GM18498 (cell line): ENCODE data around the gene FHOD3.
"Not testable (repeated sequence)": the region's sequence is repeated elsewhere in the genome, so short reads cannot be mapped to it uniquely, and the experiment has no call there.

Experiments
- ATAC-seq: cut with Tn5 transposase; IDR thresholded peaks from one replicate; pipeline ENCODE4 v1.9.1; 2021; ENCODE audit warnings: mild to moderate bottlenecking, moderate library complexity; ENCODE audit not compliant: unreplicated experiment

The FHOD3 gene

DNA sequence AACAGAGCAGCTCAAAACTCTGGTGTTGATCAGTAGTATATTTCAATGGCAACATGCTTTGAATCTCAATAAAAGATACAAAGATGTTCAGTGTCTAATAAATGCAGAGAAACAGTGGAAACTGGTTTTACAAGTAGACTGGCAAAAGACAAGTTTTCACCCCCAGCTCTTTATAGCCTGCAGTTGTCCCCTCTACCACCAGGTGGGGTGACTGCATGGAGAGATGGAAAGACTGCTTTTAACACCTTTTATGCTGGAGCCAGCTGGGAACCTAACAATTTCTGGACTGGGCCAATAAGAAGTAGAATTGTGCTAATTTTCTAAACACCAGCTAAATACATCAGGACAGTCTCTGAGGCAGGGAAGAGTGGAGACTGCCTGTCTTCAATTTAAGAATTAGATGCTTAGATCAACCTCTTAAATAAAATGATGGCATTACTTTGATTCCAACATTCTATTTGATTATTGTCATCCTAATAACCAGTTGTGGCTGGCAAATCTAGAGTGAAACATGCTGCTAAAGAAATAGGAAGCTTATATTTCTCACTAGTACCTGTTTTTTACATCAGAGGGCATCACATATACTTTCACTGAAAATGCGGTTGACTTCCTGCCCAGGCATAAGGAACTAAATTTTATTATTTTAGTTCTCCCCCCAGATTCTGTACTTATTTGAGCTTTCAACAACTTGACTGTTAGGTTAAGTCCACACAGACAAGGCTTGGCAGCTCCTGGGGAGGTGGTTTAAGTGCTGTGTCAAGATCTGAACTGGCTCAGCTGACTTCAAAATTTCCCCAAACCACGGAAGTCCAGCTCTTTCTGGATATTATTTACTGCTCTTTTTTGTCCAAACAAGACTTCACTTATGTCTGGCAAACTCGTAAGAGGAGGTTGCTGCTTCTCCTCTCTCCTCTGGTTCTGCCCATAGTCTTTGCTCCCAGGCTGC, 390.8 kb downstream of the FHOD3 start:
- no peak for ATAC-seq

- ATAC-seq, result no peak
Observed at GRCh38 chr18:36692371-36692770, 394.9 kb downstream of the FHOD3 start.

DNA sequence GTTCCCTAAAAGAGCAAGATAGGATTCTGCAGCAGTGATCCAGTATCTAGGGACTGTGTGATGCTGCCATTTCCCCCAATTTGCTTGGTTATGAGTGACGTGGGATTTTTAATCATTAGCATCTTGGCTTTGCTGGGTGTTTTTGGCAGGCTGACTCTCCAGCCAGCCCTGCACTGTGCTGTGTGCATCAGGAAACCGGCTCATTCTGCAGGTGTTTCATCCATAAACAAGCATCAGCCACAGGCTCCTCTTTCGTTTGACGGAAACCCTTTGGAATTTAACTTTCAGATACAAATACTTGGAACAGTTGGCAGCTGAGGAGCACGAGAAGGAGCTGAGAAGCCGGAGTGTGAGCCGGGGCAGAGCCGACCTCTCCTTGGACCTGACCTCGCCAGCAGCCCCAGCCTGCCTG, 395.4 kb downstream of the FHOD3 start:
- no peak for ATAC-seq

DNA sequence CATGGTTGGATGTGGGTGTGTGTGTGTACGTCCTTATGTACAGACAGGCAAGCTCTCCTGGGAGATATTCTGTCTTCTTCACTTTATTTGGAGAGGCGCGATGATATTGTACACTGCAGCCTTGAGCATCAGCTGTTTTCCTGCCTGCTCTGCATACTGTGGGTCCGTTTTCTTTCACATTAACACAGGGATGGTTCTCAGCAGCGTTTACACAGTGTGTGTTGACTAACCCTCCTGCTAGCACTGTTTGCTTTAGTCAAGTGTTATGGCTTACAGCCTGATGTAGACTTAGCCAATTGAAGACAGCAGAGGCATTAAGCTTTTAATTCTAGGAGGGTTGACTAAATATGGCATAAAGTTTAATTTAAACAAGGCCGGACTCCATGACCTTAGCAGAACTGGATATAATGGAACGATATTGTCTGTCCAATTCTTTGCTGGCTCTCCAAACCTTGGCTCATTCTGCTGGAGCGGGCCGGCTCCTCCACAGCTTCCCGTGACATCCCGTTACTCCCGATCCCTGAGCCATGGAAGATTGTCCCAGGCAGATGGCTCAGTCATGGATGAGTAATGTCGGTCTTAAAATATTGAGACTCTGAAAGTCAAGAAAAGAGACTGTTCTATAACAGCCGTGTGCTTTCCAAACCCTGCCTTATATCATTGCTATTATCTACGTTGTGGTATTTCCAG, 396.6 kb downstream of the FHOD3 start:
- no peak for ATAC-seq

- ATAC-seq, result no peak
Observed at GRCh38 chr18:36695806-36696205, 398.3 kb downstream of the FHOD3 start.

GRCh38 chr18:36697905-36698304, 400.4 kb downstream of the FHOD3 start:
- ATAC-seq, result no peak

DNA sequence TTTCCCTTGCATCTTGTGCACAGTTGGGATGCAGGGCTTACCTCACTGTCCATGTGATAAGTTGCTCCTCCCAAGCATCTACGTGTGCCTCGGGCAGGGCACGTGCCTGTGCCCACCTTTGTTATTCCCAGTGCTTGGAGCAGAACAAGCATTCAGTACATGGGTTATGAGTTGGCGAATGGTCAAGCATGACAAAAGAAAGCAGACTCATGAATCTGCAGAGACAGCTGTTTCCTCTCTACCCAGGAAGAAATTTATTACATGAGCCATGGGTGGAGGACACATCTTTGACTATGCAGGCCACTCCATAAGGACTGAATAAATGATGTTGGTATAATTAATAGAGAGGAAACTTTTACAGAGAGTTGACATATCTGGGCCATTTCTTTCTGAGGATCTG, 403.4 kb downstream of the FHOD3 start:
- ATAC-seq, result no peak

DNA sequence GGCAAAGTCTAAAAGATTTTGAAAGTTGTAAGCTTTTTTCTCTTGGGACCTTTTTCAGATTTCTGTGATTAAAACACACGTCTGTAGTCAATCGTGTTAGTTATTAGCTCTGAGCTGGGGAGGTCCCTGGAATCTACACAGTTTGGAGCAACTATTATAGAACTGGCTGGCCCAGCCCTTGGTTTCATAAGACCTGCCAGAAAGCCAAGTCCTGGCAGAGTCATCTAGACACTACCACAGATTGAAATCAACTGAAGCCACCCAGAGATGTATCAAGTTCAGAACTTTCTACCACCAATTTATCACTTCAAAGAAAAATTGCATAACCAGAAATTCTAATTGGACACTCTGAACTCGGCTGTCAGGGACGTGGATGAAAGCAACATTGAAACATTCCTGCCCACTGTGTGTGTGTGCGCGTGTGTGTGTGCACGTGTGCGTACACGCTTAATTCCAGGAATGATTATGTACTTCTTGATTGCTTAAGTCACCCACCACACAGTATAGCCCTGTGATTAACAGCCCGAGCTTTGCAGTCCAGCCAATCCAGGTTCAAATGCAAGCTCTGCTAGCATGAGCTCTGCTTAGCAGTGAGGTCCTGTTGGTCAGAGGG, 405.0 kb downstream of the FHOD3 start:
- no peak for ATAC-seq

GRCh38 chr18:36704156-36704555, 406.6 kb downstream of the FHOD3 start:
- no peak for ATAC-seq

- no peak for ATAC-seq
Observed at GRCh38 chr18:36706134-36706881, 408.8 kb downstream of the FHOD3 start.

GRCh38 chr18:36708366-36708765, 410.9 kb downstream of the FHOD3 start:
- no peak for ATAC-seq

DNA sequence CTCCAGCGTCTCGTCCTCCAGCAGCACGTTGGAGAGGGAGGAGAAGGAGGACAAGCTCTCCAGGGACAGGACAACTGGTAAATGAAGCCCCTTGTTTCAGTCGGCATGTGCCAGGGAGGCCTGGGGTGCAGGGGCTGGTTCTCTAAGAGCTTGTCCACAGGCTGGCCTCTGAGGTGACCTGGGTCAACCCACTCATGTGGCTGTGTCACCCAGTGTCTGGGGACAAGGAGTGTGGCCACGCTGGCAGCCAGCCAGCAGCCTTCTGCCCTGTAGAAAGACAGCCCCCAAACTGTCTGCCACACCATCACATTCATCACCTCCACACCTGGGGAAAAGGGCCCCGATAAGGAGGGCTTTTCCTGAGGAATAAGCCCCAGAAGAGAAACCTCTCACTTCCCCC, 411.8 kb downstream of the FHOD3 start:
- ATAC-seq, result no peak

DNA sequence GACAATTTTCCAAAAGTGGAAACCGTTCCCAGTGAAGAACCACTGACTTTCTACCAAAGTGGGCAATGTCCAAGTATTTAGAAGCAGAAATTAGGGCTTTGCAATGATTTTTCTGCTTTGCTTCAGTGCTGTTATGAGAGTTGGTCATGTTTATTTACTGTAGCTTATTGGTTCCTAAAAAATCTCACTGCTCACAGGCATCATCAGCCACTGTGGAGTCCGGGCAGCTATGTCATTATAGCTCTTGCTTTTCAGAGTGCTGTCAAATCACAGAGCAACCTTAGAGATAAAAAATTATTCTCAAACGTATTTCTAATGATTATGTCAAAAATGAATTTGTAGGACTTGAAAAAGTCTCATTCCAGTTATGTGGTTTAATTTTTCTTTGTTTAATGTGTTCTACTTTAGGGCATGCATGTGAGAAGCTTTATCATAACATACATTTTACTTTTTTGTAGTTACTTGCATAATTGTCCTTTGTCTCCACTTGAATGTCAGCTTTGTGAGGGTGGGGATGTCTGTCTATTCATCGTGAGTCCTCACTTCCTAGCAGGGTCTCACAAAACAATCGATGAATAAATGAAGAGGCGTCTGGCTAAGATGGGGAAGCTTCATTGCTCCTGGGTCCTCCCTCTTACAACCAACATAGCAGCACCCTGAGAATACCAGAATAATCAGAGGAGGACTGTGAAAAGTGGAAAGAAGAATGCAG, 413.7 kb downstream of the FHOD3 start:
- ATAC-seq, result no peak

GRCh38 chr18:36711813-36712444, 414.4 kb downstream of the FHOD3 start:
- ATAC-seq, result no peak

- no peak for ATAC-seq
Observed at GRCh38 chr18:36714476-36714875, 417.0 kb downstream of the FHOD3 start.

DNA sequence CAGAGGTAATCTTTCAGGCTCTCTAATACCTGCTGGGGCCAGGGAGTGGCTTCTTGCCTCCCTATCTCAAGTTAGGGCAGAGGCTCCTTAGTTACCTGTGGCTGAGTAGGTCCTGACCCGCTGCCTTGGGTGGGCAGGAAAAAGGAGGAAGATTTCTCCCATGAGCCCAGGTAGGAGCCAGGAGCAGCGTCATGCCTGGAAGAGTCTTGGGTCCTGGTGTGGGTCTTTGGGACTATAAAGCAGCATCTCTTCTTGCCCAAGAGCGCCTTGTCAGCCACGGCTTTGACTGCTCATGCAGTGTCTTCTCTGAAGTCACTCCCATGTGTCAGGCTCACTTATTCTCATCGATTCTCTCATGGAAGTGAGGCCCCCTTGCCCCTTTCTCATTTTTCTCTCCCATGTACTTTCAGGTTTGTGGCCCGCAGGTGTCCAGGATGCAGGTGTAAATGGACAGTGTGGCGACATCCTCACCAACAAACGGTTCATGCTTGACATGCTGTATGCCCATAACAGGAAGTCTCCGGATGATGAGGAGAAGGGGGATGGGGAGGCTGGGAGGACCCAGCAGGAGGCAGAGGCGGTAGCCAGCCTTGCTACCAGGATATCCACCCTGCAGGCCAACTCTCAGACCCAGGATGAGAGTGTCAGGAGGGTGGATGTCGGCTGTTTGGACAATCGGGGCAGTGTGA, 420.1 kb downstream of the FHOD3 start:
- no peak for ATAC-seq

DNA sequence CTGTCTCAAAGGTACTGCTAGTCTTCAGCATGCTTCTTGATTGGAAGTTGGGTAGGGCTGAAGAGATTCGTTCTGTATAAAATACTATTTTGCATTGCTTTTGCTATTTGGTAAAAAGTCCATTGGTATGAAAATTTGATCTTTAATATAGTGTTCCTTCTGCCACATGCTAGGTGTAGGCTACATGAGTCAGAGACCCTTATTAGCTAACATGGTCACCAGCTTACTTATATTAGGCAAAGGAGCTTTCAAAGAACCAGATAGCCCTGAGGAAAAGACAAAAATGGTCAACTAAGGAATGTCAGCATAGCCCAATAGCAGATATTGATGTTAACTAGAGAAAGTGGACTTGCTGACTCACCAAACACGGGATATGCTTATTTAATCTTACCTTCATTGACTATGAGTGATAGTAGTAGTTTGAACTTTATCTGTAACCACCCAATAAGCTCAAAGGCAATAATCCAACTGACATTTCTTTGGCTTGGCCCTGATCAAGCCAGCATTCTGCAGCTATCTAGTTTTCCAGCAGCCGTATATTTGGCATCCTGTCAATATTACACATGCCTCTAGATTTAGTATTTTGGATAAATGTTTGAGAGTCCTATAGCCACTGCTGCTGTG, 421.3 kb downstream of the FHOD3 start:
- ATAC-seq, result no peak

GRCh38 chr18:36719630-36720029, 422.1 kb downstream of the FHOD3 start:
- ATAC-seq, result no peak

DNA sequence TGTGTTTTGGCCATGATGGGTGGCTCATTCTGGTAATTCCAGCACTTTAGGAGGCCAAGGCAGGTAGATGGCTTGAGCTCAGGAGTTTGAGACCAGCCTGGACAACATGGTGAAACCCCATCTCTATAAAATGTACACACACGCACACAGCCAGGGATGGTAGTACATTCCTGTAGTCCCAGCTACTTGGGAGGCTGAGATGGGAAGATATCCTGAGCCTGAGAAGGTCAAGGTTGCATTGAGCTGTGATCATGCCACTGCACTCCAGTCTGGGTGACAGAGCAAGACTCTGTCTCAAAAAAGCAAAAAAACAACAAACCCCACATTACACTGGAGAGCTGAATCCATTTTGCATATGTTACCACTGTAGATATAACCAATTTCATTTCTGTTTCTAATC, 423.8 kb downstream of the FHOD3 start:
- not testable (repeated sequence) for ATAC-seq
